ENCODE results near the gene FKBP5.

FKBP5 gene

GRCh38 chr6:35611240-35611639, 77.5 kb downstream of the FKBP5 start:
- H3K4me1 ChIP-seq (ENCODE audit: insufficient read depth, poor library complexity, severe bottlenecking) = no peaks in the 10 kb centered on the region
- TF ChIP-seq CTCF (IDR thresholded peaks at IDR 0.05; ENCODE audit: poor library complexity, severe bottlenecking) = no peak
- ATAC-seq (ENCODE audit: low read depth) = no peak
- H3K36me3 ChIP-seq (ENCODE audit: low read depth) = peaks cover 85% of the 10 kb centered on the region
- no peaks in the 10 kb centered on the region for H3K27me3 ChIP-seq (ENCODE audit: insufficient read depth, poor library complexity, severe bottlenecking)
- no peak overlapping the region for H3K4me3 ChIP-seq (ENCODE audit: severe bottlenecking)
- no peaks in the 10 kb centered on the region for H3K9me3 ChIP-seq (ENCODE audit: severe bottlenecking)
- H3K27ac ChIP-seq (ENCODE audit: poor library complexity, severe bottlenecking) = peak overlapping the region; percentile 10
- DNase-seq (ENCODE audit: low spot score) = no peak

GRCh38 chr6:35610830-35611229, 77.9 kb downstream of the FKBP5 start:
- H3K4me1 ChIP-seq (ENCODE audit: insufficient read depth, poor library complexity, severe bottlenecking) = peaks cover 2% of the 10 kb centered on the region
- no peak for TF ChIP-seq CTCF (IDR thresholded peaks at IDR 0.05; ENCODE audit: poor library complexity, severe bottlenecking)
- H3K9me3 ChIP-seq (ENCODE audit: severe bottlenecking) = no peaks in the 10 kb centered on the region
- peaks cover 82% of the 10 kb centered on the region for H3K36me3 ChIP-seq (ENCODE audit: low read depth)
- ATAC-seq (ENCODE audit: low read depth) (no peak), DNase-seq (ENCODE audit: low spot score) (no peak)
- no peak overlapping the region for H3K4me3 ChIP-seq (ENCODE audit: severe bottlenecking)
- H3K27ac ChIP-seq (ENCODE audit: poor library complexity, severe bottlenecking) = peak overlapping the region; percentile 10
- no peaks in the 10 kb centered on the region for H3K27me3 ChIP-seq (ENCODE audit: insufficient read depth, poor library complexity, severe bottlenecking)

GRCh38 chr6:35609588-35609987, 79.1 kb downstream of the FKBP5 start:
- Histone ChIP-seq H3K9me3 (ENCODE audit: severe bottlenecking) (no peaks in the 10 kb centered on the region), H3K27ac (ENCODE audit: poor library complexity, severe bottlenecking) (peak overlapping the region; percentile 31), H3K27me3 (ENCODE audit: insufficient read depth, poor library complexity, severe bottlenecking) (no peaks in the 10 kb centered on the region), H3K4me3 (ENCODE audit: severe bottlenecking) (no peak overlapping the region), H3K36me3 (ENCODE audit: low read depth) (peaks cover 80% of the 10 kb centered on the region), H3K4me1 (ENCODE audit: insufficient read depth, poor library complexity, severe bottlenecking) (peaks cover 7% of the 10 kb centered on the region)
- DNase-seq (ENCODE audit: low spot score) (no peak), ATAC-seq (ENCODE audit: low read depth) (no peak)
- no peak for TF ChIP-seq CTCF (IDR thresholded peaks at IDR 0.05; ENCODE audit: poor library complexity, severe bottlenecking)

GRCh38 chr6:35607517-35608233, 81.0 kb downstream of the FKBP5 start:
- no peak overlapping the region for H3K4me3 ChIP-seq (ENCODE audit: severe bottlenecking)
- ATAC-seq (ENCODE audit: low read depth) (no peak), DNase-seq (ENCODE audit: low spot score) (no peak)
- H3K9me3 ChIP-seq (ENCODE audit: severe bottlenecking) = no peaks in the 10 kb centered on the region
- no peak for TF ChIP-seq CTCF (IDR thresholded peaks at IDR 0.05; ENCODE audit: poor library complexity, severe bottlenecking)
- H3K27me3 ChIP-seq (ENCODE audit: insufficient read depth, poor library complexity, severe bottlenecking) = no peaks in the 10 kb centered on the region
- H3K27ac ChIP-seq (ENCODE audit: poor library complexity, severe bottlenecking) = peak overlapping the region; percentile 31
- H3K36me3 ChIP-seq (ENCODE audit: low read depth) = peaks cover 75% of the 10 kb centered on the region
- peaks cover 26% of the 10 kb centered on the region for H3K4me1 ChIP-seq (ENCODE audit: insufficient read depth, poor library complexity, severe bottlenecking)

- H3K9me3 ChIP-seq (ENCODE audit: severe bottlenecking) = no peaks in the 10 kb centered on the region
- no peaks in the 10 kb centered on the region for H3K27me3 ChIP-seq (ENCODE audit: insufficient read depth, poor library complexity, severe bottlenecking)
- H3K27ac ChIP-seq (ENCODE audit: poor library complexity, severe bottlenecking) = peak overlapping the region; percentile 99
- peaks cover 46% of the 10 kb centered on the region for H3K4me1 ChIP-seq (ENCODE audit: insufficient read depth, poor library complexity, severe bottlenecking)
- H3K4me3 ChIP-seq (ENCODE audit: severe bottlenecking) = no peak overlapping the region
- no peak for TF ChIP-seq CTCF (IDR thresholded peaks at IDR 0.05; ENCODE audit: poor library complexity, severe bottlenecking)
- H3K36me3 ChIP-seq (ENCODE audit: low read depth) = peaks cover 58% of the 10 kb centered on the region
- peak; percentile 13; the same call in 1 of the 3 replicates for ATAC-seq (ENCODE audit: low read depth)
- DNase-seq (ENCODE audit: low spot score) = no peak
These were observed 83.1 kb downstream of the FKBP5 start for GRCh38 chr6:35605600-35605999.

All from RWPE2 (cell line).